Caco-2 (cell line): ENCODE measurements around the gene PKHD1. TPM values are rescaled to one million over a fixed set of nuclear protein-coding genes. Genes with fewer than 3 reads are reported as not detected.

Source experiments
- BruUV-seq: library from RNA; stranded (reverse); fragments of 400-500 nt; replicated peaks from 2 replicates; lab custom pipeline; 2021; lab: Mats Ljungman, UMichigan
- CTCF ChIA-PET: fragments of 300-600 bp; sonication (Branson Sonifier 250); formaldehyde crosslinking; loops from one replicate; lab custom pipeline; 2022; ENCODE audit warnings: antibody characterized with exemption; lab: Charles Lee
- POLR2A ChIA-PET: fragments of 300-600 bp; sonication (Branson Sonifier 250); formaldehyde crosslinking; loops from one replicate; lab custom pipeline; 2022; ENCODE audit warnings: antibody characterized with exemption; lab: Charles Lee
- DNase-seq, 2 experiments: peaks; one replicate each; pipeline versions ENCODE4 v3.0.0 to v3.0.0-alpha.2; 2020 to 2022
- H3K27me3 ChIP-seq: replicated peaks from 2 replicates; pipeline ENCODE4 v1.6.0; 2011; ENCODE audit warnings: low read length; ENCODE audit not compliant: control insufficient read depth, insufficient read depth
- H3K36me3 ChIP-seq: 2 replicates; pipeline ENCODE4 v1.5.1; 2011; ENCODE audit warnings: low read length; ENCODE audit not compliant: control insufficient read depth, insufficient read depth
- H3K4me1 ChIP-seq: fragments of 250-450 bp; sonication (Bioruptor Pico); 2 replicates; pipeline ENCODE4 v1.5.1; 2020; ENCODE audit warnings: mild to moderate bottlenecking
- H3K4me3 ChIP-seq: 2 replicates; pipeline ENCODE4 v1.5.1; 2011; ENCODE audit warnings: low read depth, mild to moderate bottlenecking, control low read depth, low read length
- H3K9me3 ChIP-seq: fragments of 250-450 bp; sonication (Bioruptor Pico); 2 replicates; pipeline ENCODE4 v1.5.1; 2020; ENCODE audit warnings: mild to moderate bottlenecking, moderate library complexity
- H3K27ac Mint-ChIP-seq: one replicate; pipeline ENCODE4 v1.8.0; 2022; ENCODE audit warnings: mixed read lengths; ENCODE audit not compliant: unreplicated experiment
- H3K27me3 Mint-ChIP-seq: one replicate; pipeline ENCODE4 v1.8.0; 2022; ENCODE audit warnings: mixed read lengths; ENCODE audit not compliant: insufficient read depth, unreplicated experiment
- H3K36me3 Mint-ChIP-seq: one replicate; pipeline ENCODE4 v1.8.0; 2022; ENCODE audit warnings: mild to moderate bottlenecking, mixed read lengths; ENCODE audit not compliant: insufficient read depth, unreplicated experiment
- H3K4me1 Mint-ChIP-seq: one replicate; pipeline ENCODE4 v1.8.0; 2022; ENCODE audit warnings: low read depth, mixed read lengths; ENCODE audit not compliant: unreplicated experiment
- H3K4me3 Mint-ChIP-seq: one replicate; pipeline ENCODE4 v1.8.0; 2022; ENCODE audit warnings: mild to moderate bottlenecking, moderate library complexity, mixed read lengths; ENCODE audit not compliant: unreplicated experiment
- H3K9me3 Mint-ChIP-seq: one replicate; pipeline ENCODE4 v1.8.0; 2022; ENCODE audit warnings: mixed read lengths; ENCODE audit not compliant: unreplicated experiment
- CTCF ChIP-seq, 2 experiments: fragments of 200-600 bp in 1 of 2; IDR thresholded peaks; 1 replicate in 1 of 2; 2 replicates in 1 of 2; pipeline versions ENCODE4 v1.5.1 to v1.8.0; 2011 to 2022; ENCODE audit warnings: antibody characterized with exemption in 1 of 2, control low read depth in 1 of 2, inconsistent platforms in 1 of 2, low read depth in 1 of 2, low read length in 1 of 2, mild to moderate bottlenecking in 1 of 2, moderate library complexity in 1 of 2; ENCODE audit not compliant: insufficient read depth in 1 of 2, severe bottlenecking in 1 of 2, unreplicated experiment in 1 of 2
- intact Hi-C: fragments of 100-400 bp; cut with micrococcal nuclease; formaldehyde crosslinking; loops from one replicate; pipeline ENCODE4 v1.10.0; 2022; ENCODE audit not compliant: unreplicated experiment
- total RNA-seq: library from RNA; stranded (reverse); gene quantifications from 2 replicates; pipeline ENCODE4 v1.2.3, GENCODE V29; 2022

Gene PKHD1
- total RNA-seq, 1 experiment from 2014 or later: 3.3 TPM

DNA sequence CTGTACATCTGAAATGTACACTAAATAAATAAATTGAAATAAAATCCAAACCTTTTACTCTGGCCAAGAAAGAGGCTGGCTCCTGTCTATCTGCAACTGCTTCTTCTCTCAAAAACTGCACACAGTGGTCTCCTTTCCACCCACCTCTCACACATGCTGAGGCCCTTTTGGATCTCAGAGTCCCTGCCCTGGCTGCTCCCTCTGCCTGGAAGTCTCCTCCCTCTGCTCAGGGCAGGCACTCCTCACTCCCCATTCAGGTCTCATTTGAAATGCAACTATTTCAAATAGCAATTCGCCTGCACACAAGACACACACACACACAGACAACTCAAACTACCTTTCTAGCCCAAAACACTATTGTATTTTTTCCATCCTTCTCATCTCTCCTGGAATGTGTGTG, 348.8 kb downstream of the PKHD1 start:
- POLR2A ChIA-PET: no interaction called here
- no peaks in the 10 kb centered on the region for H3K36me3 ChIP-seq
- no TSS peak for BruUV-seq
- DNase-seq: no peak
- Mint-ChIP-seq H3K4me1 (no peaks in the 10 kb centered on the region), H3K4me3 (no peak overlapping the region), H3K36me3 (no peaks in the 10 kb centered on the region), H3K27me3 (peaks cover 7% of the 10 kb centered on the region), H3K9me3 (no peaks in the 10 kb centered on the region), H3K27ac (no peak overlapping the region)
- intact Hi-C loops: no loop called here
- no peak overlapping the region for H3K4me3 ChIP-seq
- H3K27me3 ChIP-seq: no peaks in the 10 kb centered on the region
- H3K4me1 ChIP-seq: no peaks in the 10 kb centered on the region
- CTCF ChIA-PET: no interaction called here
- no peaks in the 10 kb centered on the region for H3K9me3 ChIP-seq
- no peak for TF ChIP-seq CTCF (IDR thresholded peaks at IDR 0.05; ENCODE audit: insufficient read depth in 1 of 2, low read depth in 1 of 2, low read length in 1 of 2, severe bottlenecking in 1 of 2, unreplicated experiment in 1 of 2)

- BruUV-seq: no TSS peak
- no peaks in the 10 kb centered on the region for H3K4me1 ChIP-seq
- H3K9me3 ChIP-seq: no peaks in the 10 kb centered on the region
- peaks cover 5% of the 10 kb centered on the region for H3K27me3 Mint-ChIP-seq
- TF ChIP-seq CTCF (IDR thresholded peaks at IDR 0.05; ENCODE audit: insufficient read depth in 1 of 2, low read depth in 1 of 2, low read length in 1 of 2, severe bottlenecking in 1 of 2, unreplicated experiment in 1 of 2): no peak
- no peak overlapping the region for H3K4me3 Mint-ChIP-seq
- POLR2A ChIA-PET: no interaction called here
- no peaks in the 10 kb centered on the region for H3K4me1 Mint-ChIP-seq
- intact Hi-C loops: no loop called here
- H3K36me3 ChIP-seq: no peaks in the 10 kb centered on the region
- DNase-seq: no peak
- no peaks in the 10 kb centered on the region for H3K9me3 Mint-ChIP-seq
- CTCF ChIA-PET: no interaction called here
- H3K27ac Mint-ChIP-seq: no peak overlapping the region
- H3K27me3 ChIP-seq: no peaks in the 10 kb centered on the region
- no peaks in the 10 kb centered on the region for H3K36me3 Mint-ChIP-seq
- no peak overlapping the region for H3K4me3 ChIP-seq
These were observed 349.6 kb downstream of the PKHD1 start for GRCh38 chr6:51737580-51738360.

- no peaks in the 10 kb centered on the region for H3K9me3 Mint-ChIP-seq
- intact Hi-C loops: no loop called here
- H3K36me3 ChIP-seq: no peaks in the 10 kb centered on the region
- H3K4me1 ChIP-seq: no peaks in the 10 kb centered on the region
- ChIA-PET POLR2A (no interaction called here), CTCF (no interaction called here)
- no TSS peak for BruUV-seq
- H3K4me1 Mint-ChIP-seq: no peaks in the 10 kb centered on the region
- no peak overlapping the region for H3K27ac Mint-ChIP-seq
- H3K27me3 ChIP-seq: no peaks in the 10 kb centered on the region
- no peak overlapping the region for H3K4me3 Mint-ChIP-seq
- H3K4me3 ChIP-seq: no peak overlapping the region
- peaks cover 2% of the 10 kb centered on the region for H3K27me3 Mint-ChIP-seq
- H3K9me3 ChIP-seq: no peaks in the 10 kb centered on the region
- H3K36me3 Mint-ChIP-seq: no peaks in the 10 kb centered on the region
- TF ChIP-seq CTCF (IDR thresholded peaks at IDR 0.05; ENCODE audit: insufficient read depth in 1 of 2, low read depth in 1 of 2, low read length in 1 of 2, severe bottlenecking in 1 of 2, unreplicated experiment in 1 of 2): no peak
- DNase-seq: no peak
These were observed 362.3 kb downstream of the PKHD1 start for GRCh38 chr6:51725155-51725554.
